GM12865 (cell line): Measurements from ENCODE around the gene KIF22.
A peak's percentile ranks its signal among the peaks of the same experiment; 100 is the strongest.
"Not testable (repeated sequence)": the region's sequence is repeated elsewhere in the genome, so short reads cannot be mapped to it uniquely, and the experiment has no call there.

ENCODE experiments used
- DNase-seq: peaks from one replicate; pipeline ENCODE4 v3.0.0; 2010; ENCODE audit warnings: low read depth
- H3K4me3 ChIP-seq: 2 replicates; pipeline ENCODE4 v1.5.1; 2011; ENCODE audit warnings: mild to moderate bottlenecking, low read depth, low read length, control low read depth
- TF ChIP-seq, protein P1 (sequence below): IDR thresholded peaks from 2 replicates; pipeline ENCODE4 v1.5.1; 2011; ENCODE audit warnings: low read length, control low read depth, low read depth, inconsistent platforms; ENCODE audit not compliant: insufficient read depth; ENCODE audit errors: missing control alignments

KIF22 gene

DNA sequence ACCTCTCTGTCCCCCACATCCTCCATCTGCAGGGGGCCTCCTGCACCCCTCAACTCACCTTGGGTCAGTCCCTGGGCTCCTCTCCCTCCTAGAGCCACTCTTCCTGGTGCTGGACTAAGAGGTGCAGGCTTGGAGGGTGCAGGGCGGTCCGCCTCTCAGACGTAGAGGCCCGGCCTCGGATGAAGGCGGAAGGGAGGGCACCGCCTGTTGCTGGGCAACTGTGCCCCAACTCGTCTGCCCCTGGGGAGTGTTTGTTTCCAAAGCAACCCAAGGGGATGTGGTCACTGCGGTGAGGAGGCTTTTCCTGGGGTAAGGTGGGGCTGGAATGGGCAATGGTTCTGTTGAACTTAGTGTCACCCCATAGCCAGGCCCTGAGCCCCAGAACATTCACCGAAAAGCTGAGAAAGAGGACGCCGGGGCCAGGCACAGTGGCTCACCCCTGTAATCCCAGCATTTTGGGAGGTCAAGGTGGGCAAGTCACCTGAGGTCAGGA, 44.7 kb upstream of the KIF22 start, which contains the start of gene C16orf54:
C16orf54 (minus strand) TSS at position 138 of the 493 bp plus-strand sequence. CDS start 1,039 bp downstream, outside the sequence.
- TF ChIP-seq, protein P1, sequence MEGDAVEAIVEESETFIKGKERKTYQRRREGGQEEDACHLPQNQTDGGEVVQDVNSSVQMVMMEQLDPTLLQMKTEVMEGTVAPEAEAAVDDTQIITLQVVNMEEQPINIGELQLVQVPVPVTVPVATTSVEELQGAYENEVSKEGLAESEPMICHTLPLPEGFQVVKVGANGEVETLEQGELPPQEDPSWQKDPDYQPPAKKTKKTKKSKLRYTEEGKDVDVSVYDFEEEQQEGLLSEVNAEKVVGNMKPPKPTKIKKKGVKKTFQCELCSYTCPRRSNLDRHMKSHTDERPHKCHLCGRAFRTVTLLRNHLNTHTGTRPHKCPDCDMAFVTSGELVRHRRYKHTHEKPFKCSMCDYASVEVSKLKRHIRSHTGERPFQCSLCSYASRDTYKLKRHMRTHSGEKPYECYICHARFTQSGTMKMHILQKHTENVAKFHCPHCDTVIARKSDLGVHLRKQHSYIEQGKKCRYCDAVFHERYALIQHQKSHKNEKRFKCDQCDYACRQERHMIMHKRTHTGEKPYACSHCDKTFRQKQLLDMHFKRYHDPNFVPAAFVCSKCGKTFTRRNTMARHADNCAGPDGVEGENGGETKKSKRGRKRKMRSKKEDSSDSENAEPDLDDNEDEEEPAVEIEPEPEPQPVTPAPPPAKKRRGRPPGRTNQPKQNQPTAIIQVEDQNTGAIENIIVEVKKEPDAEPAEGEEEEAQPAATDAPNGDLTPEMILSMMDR, result no peak
- peak within 1 kb of the TSS; percentile 77 for H3K4me3 ChIP-seq
- peak; percentile 95 for DNase-seq

DNA sequence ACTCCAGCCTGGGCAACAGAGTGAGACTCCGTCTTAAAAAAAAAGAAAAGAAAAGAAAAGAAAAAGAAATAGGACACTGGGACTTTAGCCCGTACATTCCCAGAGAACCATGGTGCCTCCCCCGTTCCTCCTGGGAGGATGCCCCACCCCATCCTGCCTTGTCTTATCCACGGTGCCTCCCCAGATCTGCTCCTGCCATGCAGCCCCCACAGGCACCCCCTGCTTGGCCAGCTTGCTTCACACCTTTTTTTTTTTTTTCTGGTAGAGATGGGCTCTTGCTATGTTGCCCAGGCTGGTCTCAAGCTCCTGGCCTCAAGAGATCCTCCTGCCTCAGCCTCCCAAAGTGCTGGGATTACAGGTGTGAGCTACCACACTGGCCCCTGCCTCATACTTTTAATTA, 44.0 kb upstream of the KIF22 start:
- not testable (repeated sequence) for DNase-seq
- peak overlapping the region; percentile 77 for H3K4me3 ChIP-seq

DNA sequence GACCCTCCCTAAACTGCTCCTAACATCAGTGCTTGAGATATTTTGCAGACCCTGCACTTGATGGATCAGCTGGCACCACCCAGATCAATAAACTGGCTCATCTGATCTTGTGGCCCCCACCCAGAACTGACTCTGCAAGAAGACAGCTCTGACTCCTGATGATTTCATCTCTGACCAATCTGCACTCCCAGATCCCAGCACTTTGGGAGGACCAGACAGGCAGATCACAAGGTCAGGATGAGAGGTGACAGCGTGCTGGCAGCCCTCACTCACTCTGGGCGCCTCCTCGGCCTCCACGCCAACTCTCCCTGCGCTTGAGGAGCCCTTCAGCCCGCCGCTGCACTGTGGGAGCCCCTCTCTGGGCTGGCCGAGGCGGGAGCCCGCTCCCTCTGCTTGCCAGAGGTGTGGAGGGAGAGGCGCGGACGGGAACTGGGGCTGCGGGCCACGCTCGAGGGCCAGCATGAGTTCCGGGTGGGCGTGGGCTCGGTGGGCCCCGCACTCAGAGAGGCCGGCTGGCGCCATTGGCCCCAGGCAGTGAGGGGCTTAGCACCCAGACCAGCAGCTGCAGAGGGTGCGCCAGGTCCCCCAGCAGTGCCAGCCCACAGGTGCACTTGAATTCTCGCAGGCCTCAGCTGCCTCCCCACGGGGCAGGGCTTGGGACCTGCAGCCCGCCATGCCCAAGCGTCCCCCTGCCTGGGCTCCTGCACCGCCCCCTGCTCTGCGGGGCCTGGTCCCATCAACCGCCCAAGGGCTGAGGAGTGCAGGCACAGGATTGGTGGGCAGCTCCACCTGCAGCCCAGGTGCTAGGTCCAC, 42.4 kb upstream of the KIF22 start:
- no peak overlapping the region for H3K4me3 ChIP-seq
- TF ChIP-seq, protein P1, result no peak
- no peak for DNase-seq

DNA sequence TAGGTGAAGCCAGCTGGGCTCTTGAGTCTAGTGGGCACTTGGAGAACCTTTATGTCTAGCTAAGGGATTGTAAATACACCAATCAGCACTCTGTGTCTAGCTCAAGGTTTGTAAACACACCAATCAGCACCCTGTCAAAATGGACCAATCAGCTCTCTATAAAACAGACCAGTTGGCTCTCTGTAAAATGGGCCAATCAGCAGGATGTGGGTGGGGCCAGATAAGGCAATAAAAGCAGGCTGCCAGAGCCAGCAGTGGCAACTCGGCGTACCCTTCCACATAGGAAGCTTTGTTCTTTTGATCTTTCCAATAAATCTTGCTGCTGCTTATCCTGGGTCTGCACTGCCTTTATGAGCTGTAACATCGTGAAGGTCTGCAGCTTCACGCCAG, 41.8 kb upstream of the KIF22 start:
- DNase-seq, H3K4me3 ChIP-seq: not testable (repeated sequence)

DNA sequence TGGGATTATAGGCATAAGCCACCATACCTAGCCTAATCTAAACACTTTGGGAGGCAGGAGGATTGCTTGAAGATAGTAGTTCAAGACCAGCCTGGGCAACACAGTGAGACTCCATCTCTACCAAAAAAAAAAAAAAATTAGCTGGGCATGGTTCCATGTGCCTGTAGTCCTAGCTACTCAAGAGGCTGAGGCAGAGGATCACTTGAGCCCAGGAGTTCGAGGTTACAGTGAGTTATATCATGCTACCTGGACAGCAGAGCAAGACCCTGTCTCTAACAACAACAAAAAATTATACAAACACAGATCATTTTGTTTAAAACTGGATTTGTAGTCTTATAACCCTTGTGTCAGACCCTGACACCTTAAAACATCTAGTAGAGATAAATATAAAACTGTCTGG, 37.0 kb upstream of the KIF22 start:
- TF ChIP-seq, protein P1, result no peak
- DNase-seq, result no peak
- no peak overlapping the region for H3K4me3 ChIP-seq

DNA sequence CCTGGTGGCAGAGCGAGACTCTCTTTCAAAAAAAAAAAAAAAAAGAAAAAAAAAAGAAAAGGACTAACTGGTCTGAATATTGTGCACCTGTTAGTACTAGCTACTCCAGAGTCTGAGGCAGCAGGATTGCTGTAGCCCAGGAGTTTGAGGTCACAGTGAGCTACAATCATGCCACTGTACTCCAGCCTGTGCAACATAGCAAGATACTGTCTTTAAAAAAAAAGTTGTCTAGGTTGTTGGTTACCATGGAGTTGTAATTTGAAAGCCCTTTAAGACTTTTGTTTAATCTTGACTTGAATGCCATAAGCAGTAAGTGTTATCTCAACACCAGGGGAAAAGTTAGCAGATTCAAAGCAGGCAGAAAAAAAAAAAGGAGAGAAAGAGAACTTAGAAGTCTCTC, 33.9 kb upstream of the KIF22 start:
- H3K4me3 ChIP-seq, result no peak overlapping the region
- no peak for DNase-seq
- TF ChIP-seq, protein P1, result no peak

DNA sequence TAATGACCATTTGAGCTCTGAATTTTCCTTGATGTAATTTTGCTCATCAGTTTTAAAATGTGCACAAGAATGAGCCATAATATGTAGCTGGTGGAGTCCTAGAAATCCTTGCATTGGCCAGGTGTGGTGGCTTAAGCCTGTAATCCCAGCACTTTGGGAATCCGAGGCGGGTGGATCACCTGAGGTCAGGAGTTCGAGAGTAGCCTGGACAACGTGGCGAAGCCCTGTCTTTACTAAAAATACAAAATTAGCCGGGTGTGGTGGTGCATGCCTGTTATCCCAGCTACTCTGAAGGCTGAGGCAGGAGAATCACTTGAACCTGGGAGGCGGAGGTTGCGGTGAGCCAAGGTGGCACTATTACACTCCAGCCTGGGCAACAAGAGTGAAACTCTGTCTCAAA, 33.5 kb upstream of the KIF22 start:
- H3K4me3 ChIP-seq, DNase-seq: not testable (repeated sequence)

DNA sequence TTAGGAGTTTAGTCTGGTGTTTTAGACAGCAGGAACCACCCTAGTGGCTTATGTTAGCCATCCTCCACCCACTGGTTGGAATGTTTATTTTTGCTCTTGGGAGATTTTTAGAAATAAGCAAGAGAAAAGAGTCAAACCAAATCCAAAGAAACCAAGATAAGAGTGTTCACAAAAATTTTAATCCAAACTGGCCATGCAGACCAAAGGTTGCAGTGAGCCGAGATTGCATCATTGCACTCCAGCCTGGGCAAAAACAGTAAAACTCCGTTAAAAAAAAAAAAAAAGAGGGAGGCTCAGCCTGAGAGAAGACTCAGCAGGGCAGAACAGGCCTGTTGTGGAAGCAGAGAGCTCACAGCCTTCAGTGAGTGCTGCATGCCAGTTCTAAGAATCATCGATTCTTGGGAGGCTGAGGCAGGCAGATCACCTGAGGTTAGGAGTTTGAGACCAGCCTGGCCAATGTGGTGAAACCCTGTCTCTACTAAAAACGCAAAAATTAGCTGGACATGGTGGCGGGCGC, 32.5 kb upstream of the KIF22 start:
- no peak for DNase-seq
- TF ChIP-seq, protein P1, result no peak
- H3K4me3 ChIP-seq, result no peak overlapping the region
